ENCODE data around the gene ZSWIM1. TPM values are rescaled to one million over a fixed set of nuclear protein-coding genes. Genes with fewer than 3 reads are reported as not detected.
A peak's percentile ranks its signal among the peaks of the same experiment; 100 is the strongest.

Gene ZSWIM1
- total and polyA plus RNA-seq, 2 of the 8 experiments (the other 6 are each of a cell fraction or from before 2014, with no cell fraction given): 14.1 to 15.6 TPM

- no peak for TF ChIP-seq EGR1 (IDR thresholded peaks at IDR 0.05; ENCODE audit: borderline replicate concordance, low read depth, low read length)
- TF ChIP-seq KDM5A (IDR thresholded peaks at IDR 0.05; ENCODE audit: low read length): no peak
- TF ChIP-seq MAFK (IDR thresholded peaks at IDR 0.05; ENCODE audit: low read depth, low read length): no peak
- peak; percentile 20; the same call in 1 of the 2 replicates for TF ChIP-seq E2F6 (IDR thresholded peaks at IDR 0.05)
- no peak for TF ChIP-seq GTF2F1 (IDR thresholded peaks at IDR 0.05; ENCODE audit: borderline replicate concordance, low read depth, low read length)
- TF ChIP-seq TBP (IDR thresholded peaks at IDR 0.05; ENCODE audit: low read depth, low read length): no peak
- no peak for TF ChIP-seq YY1 (IDR thresholded peaks at IDR 0.05; ENCODE audit: low read depth, low read length)
- TF ChIP-seq SAP30 (IDR thresholded peaks at IDR 0.05; ENCODE audit: insufficient read depth, insufficient replicate concordance, low read length): peak; percentile 3
- TF ChIP-seq HDAC6 (IDR thresholded peaks at IDR 0.05; ENCODE audit: low read depth, low read length): no peak
- no peak for TF ChIP-seq BACH1 (IDR thresholded peaks at IDR 0.05; ENCODE audit: low read length)
- no peak for TF ChIP-seq KDM4A (IDR thresholded peaks at IDR 0.05; ENCODE audit: low read depth, low read length, severe bottlenecking)
These were observed 23.2 kb upstream of the ZSWIM1 start (continued) for GRCh38 chr20:45857882-45858216.

Measured in H1 (cell line).